ENCODE results near the gene MUS81. TPM values are rescaled to one million over a fixed set of nuclear protein-coding genes. Genes with fewer than 3 reads are reported as not detected.

MUS81 gene
- total and polyA plus RNA-seq, 2 of the 13 experiments (the other 11 are each of a cell fraction or from before 2014, with no cell fraction given), result 25.6 to 30.2 TPM

DNA sequence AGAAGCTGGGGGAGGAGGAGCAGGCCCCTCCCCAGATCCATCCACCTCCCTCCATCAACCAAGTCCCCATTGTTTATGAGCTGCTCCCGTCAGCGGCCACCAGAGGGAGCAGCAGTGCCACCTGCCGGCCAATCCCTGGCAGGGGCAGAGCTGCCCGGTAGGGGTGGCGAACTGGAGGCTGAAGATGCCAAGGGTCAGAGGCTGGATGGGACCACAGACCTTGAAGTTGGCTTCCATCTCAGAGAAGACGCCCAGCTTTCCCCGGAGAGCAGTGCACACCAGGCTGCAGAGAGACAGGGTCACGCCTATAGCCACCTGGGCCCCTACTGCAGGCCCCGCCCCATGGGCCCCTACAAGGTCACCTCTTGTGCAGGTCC is 24.5 kb downstream of the MUS81 start (continued):
- peak; percentile 45; the same call in 1 of the 2 replicates for TF ChIP-seq TFAP4 (IDR thresholded peaks at IDR 0.05; ENCODE audit: borderline replicate concordance, low read depth)
- TF ChIP-seq ASH2L (IDR thresholded peaks at IDR 0.05; ENCODE audit: insufficient read length, low read depth, low read length), result no peak
- no peak for TF ChIP-seq AKAP8 (CRISPR knock-in tag; IDR thresholded peaks at IDR 0.05)
- no peak for TF ChIP-seq BRF2 (CRISPR knock-in tag; IDR thresholded peaks at IDR 0.05)
- TF ChIP-seq IRF2 (CRISPR knock-in tag; IDR thresholded peaks at IDR 0.05), result peak; percentile 61; the same call in 1 of the 2 replicates
- no peak for TF ChIP-seq NBN (conservative IDR thresholded peaks at IDR 0.05)
- TF ChIP-seq ZNF468 (CRISPR knock-in tag; IDR thresholded peaks at IDR 0.05), result no peak
- TF ChIP-seq ADNP (CRISPR knock-in tag; IDR thresholded peaks at IDR 0.05), result no peak
- no peak for TF ChIP-seq KLF15 (CRISPR knock-in tag; IDR thresholded peaks at IDR 0.05; ENCODE audit: borderline replicate concordance)
- no peak for TF ChIP-seq TRIM24 (CRISPR knock-in tag; IDR thresholded peaks at IDR 0.05)
- TF ChIP-seq, protein P1, sequence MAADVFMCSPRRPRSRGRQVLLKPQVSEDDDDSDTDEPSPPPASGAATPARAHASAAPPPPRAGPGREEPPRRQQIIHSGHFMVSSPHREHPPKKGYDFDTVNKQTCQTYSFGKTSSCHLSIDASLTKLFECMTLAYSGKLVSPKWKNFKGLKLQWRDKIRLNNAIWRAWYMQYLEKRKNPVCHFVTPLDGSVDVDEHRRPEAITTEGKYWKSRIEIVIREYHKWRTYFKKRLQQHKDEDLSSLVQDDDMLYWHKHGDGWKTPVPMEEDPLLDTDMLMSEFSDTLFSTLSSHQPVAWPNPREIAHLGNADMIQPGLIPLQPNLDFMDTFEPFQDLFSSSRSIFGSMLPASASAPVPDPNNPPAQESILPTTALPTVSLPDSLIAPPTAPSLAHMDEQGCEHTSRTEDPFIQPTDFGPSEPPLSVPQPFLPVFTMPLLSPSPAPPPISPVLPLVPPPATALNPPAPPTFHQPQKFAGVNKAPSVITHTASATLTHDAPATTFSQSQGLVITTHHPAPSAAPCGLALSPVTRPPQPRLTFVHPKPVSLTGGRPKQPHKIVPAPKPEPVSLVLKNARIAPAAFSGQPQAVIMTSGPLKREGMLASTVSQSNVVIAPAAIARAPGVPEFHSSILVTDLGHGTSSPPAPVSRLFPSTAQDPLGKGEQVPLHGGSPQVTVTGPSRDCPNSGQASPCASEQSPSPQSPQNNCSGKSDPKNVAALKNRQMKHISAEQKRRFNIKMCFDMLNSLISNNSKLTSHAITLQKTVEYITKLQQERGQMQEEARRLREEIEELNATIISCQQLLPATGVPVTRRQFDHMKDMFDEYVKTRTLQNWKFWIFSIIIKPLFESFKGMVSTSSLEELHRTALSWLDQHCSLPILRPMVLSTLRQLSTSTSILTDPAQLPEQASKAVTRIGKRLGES (CRISPR knock-in tag; IDR thresholded peaks at IDR 0.05; ENCODE audit: borderline replicate concordance), result no peak
- no peak for TF ChIP-seq ZNF124 (CRISPR knock-in tag; IDR thresholded peaks at IDR 0.05)
- TF ChIP-seq RARG (CRISPR knock-in tag; IDR thresholded peaks at IDR 0.05; ENCODE audit: low read depth), result no peak
- no peak for TF ChIP-seq HINFP (CRISPR knock-in tag; IDR thresholded peaks at IDR 0.05; ENCODE audit: low read depth)
- TF ChIP-seq ZNF816 (CRISPR knock-in tag; IDR thresholded peaks at IDR 0.05; ENCODE audit: borderline replicate concordance), result no peak
- TF ChIP-seq YEATS4 (CRISPR knock-in tag; IDR thresholded peaks at IDR 0.05; ENCODE audit: borderline replicate concordance), result no peak
- no peak for TF ChIP-seq JUN (CRISPR knock-in tag; IDR thresholded peaks at IDR 0.05)
- no peak for TF ChIP-seq XBP1 (CRISPR knock-in tag; IDR thresholded peaks at IDR 0.05)
- no peak for TF ChIP-seq MTF2 (CRISPR knock-in tag; IDR thresholded peaks at IDR 0.05; ENCODE audit: borderline replicate concordance)
- TF ChIP-seq ZNF343 (CRISPR knock-in tag; IDR thresholded peaks at IDR 0.05), result no peak
- TF ChIP-seq ATM (IDR thresholded peaks at IDR 0.05; ENCODE audit: borderline replicate concordance), result no peak

Measured in HepG2 (cell line).